VCaP (cell line): ENCODE data around the gene EPN3.

ENCODE experiments used
- H3K27ac ChIP-seq: fragments of 450-650 bp; 2 replicates; pipeline ENCODE4 v1.5.1; 2017
- CTCF ChIP-seq: fragments of 450-650 bp; conservative IDR thresholded peaks from 2 replicates; pipeline ENCODE4 v1.5.1; 2017; ENCODE audit warnings: mild to moderate bottlenecking, moderate library complexity

The EPN3 gene

GRCh38 chr17:50513495-50513894, 19.0 kb upstream of the EPN3 start:
- TF ChIP-seq CTCF: no peak
- H3K27ac ChIP-seq: no peak overlapping the region

DNA sequence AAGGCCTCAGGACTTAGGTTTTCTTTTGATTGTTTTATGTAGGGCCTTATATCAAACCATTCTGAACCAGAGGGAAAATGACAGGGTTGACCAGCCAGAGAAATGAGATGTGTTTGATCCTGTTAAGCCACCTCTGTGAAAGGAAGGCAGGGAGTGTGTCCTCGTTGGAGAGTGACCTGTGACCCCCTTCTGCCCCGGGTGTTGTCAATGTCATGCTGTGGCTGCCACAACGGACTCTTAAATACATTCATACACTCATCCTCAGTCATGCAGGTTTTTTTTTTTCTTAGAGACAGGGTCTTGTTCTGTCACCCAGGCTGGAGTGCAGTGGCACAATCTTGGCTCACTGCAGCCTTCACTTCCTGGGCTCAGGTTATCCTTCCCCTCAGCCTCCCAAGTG, 18.1 kb upstream of the EPN3 start:
- no peak for TF ChIP-seq CTCF

DNA sequence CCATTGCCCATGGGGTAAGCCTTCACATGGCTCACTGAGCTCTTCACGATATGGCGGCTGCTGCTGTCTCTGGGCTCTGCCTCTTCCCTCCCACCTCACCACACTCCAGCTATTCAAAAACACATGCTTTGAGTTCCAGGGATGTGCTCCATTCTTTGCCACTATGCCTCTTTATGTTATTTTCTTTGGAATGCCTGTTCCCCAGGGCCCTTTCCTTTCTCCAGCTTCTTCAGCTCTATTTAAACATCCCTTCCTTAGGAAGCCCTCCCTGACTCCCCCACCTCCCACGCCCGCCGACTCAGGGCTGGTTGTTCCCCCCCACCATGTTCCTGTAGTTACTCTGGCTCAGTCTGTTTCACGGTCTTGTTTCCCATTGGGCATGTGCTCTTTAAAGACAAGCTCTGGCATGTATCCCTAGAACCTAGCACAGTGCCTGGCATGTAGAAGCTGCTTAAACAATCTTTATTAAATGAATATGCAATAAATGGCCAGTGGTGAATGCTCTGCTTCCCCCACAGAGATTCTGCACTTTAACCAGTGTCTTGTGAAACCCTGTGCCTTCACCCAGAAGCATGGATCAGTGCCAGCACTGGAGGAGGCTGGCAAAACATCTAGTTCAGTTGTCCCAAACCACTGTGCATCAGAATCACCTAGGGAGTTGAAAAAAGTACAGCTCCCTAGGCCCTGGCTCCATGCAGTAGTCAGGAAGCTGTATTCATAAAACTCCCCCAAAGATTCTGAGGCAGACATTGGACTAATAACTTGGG, 17.4 kb upstream of the EPN3 start:
- no peak overlapping the region for H3K27ac ChIP-seq
- no peak for TF ChIP-seq CTCF

More for the DNA sequence above, 18.1 kb upstream of the EPN3 start:
- H3K27ac ChIP-seq: no peak overlapping the region

- TF ChIP-seq CTCF: no peak
Observed at GRCh38 chr17:50517011-50517410, 15.5 kb upstream of the EPN3 start.

GRCh38 chr17:50517504-50518383, 14.8 kb upstream of the EPN3 start:
- TF ChIP-seq CTCF: no peak
- H3K27ac ChIP-seq: no peak overlapping the region

More at GRCh38 chr17:50517011-50517410, 15.5 kb upstream of the EPN3 start:
- no peak overlapping the region for H3K27ac ChIP-seq

DNA sequence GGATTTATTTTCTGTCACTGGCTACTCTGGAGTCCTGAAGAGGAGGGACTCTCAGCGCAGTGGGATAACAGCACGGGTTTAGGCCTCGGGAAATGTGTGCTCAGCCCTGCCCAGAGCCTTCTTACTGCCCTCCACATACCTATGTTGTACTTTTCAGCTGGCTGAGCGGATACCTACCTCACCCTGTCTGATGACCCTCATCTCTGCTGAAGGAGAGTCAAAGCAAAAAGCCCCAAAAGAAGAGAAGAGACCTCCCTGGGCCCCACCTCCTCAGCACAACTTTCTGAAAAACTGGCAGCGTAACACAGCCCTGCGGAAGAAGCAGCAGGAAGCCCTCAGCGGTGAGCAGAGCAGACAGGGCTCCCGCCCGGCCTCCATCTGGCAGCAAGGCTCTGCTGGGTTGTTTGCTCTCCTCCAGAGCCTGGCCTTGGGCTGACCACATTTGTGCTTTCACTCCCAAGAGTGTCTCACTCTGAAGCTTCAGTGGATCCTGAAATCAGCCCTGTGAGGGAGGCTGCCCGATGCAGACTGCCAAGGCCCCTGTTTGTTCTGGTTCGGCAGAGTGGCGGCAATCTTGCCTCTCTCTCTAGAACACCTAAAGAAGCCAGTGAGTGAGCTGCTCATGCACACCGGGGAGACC, 14.0 kb upstream of the EPN3 start:
- H3K27ac ChIP-seq: no peak overlapping the region
- TF ChIP-seq CTCF: no peak
